Measurements from ENCODE around the gene ACR. TPM values are rescaled to one million over a fixed set of nuclear protein-coding genes. Genes with fewer than 3 reads are reported as not detected.
"Not testable (repeated sequence)": the region's sequence is repeated elsewhere in the genome, so short reads cannot be mapped to it uniquely, and the experiment has no call there.

Gene ACR
- total and polyA plus RNA-seq, 2 of the 8 experiments (the other 6 are each of a cell fraction or from before 2014, with no cell fraction given) = 0.56 TPM; not detected in 1

- H3K4ac ChIP-seq (replicated peaks; ENCODE audit: insufficient read length, low read depth, low read length); H3K4me1 ChIP-seq (replicated peaks in 1 of 4; ENCODE audit: control insufficient read depth in 3 of 4, insufficient read depth in 4 of 4, low read length in 3 of 4); POLR2A ChIA-PET (ENCODE audit: partially characterized antibody); H4K20me1 ChIP-seq (replicated peaks in 1 of 2; ENCODE audit: control insufficient read depth in 1 of 2, insufficient read depth in 2 of 2, low read length in 2 of 2); H3K23me2 ChIP-seq (ENCODE audit: low read depth, low read length); CTCF ChIA-PET (ENCODE audit: partially characterized antibody); H2BK12ac ChIP-seq (ENCODE audit: low read depth, low read length); H3K79me2 ChIP-seq (ENCODE audit: control insufficient read depth in 1 of 2, insufficient read depth in 2 of 2, low read length in 2 of 2); H4K5ac ChIP-seq (ENCODE audit: insufficient read length, low read depth, low read length); FAIRE-seq; H3K14ac ChIP-seq (ENCODE audit: insufficient read length); H2BK5ac ChIP-seq (ENCODE audit: low read depth, low read length); DNase-seq (ENCODE audit: low read depth in 1 of 2, low spot score in 2 of 2); H3K23ac ChIP-seq (ENCODE audit: insufficient read length); H3K18ac ChIP-seq (ENCODE audit: extremely low read depth, low read length); H4K8ac ChIP-seq (ENCODE audit: extremely low read depth, insufficient read depth, low read length); H2BK15ac ChIP-seq (ENCODE audit: low read length); H2AFZ ChIP-seq (ENCODE audit: low read length); H2AK5ac ChIP-seq (ENCODE audit: low read depth, low read length); H3K4me2 ChIP-seq (ENCODE audit: insufficient read depth in 1 of 2, low read depth in 2 of 2, low read length in 2 of 2); H2BK120ac ChIP-seq (replicated peaks; ENCODE audit: low read depth, low read length); H3K27ac ChIP-seq (ENCODE audit: low read depth, low read length); H4K91ac ChIP-seq (replicated peaks; ENCODE audit: insufficient read length, low read length); H3K56ac ChIP-seq (replicated peaks; ENCODE audit: insufficient read length, low read depth, low read length); H3K9me3 ChIP-seq (ENCODE audit: insufficient read depth in 2 of 2, low read depth in 1 of 2, low read length in 1 of 2); H3K9ac ChIP-seq (replicated peaks in 1 of 4; ENCODE audit: extremely low read depth in 1 of 4, low read depth in 3 of 4, low read length in 3 of 4); H2BK20ac ChIP-seq (ENCODE audit: low read length); H3K36me3 ChIP-seq (ENCODE audit: control insufficient read depth in 2 of 4, insufficient read depth in 4 of 4, low read length in 3 of 4); H3K27me3 ChIP-seq (replicated peaks in 1 of 4; ENCODE audit: control insufficient read depth in 3 of 4, extremely low read depth in 1 of 4, insufficient read depth in 3 of 4, low read length in 3 of 4); H3K4me3 ChIP-seq (ENCODE audit: extremely low read depth in 1 of 4, insufficient read depth in 2 of 4, low read depth in 3 of 4, low read length in 4 of 4); H3K79me1 ChIP-seq (ENCODE audit: low read depth, low read length): not testable (repeated sequence)
- 83% methylated on average over 4 of the region's 12 CpGs; no CpG with 5 or more reads in 1 of the 2 experiments for WGBS, 2 experiments (ENCODE audit: extremely low coverage in 1 of 2, insufficient coverage in 1 of 2, insufficient read length in 1 of 2, insufficient replicate concordance in 2 of 2, low coverage in 1 of 2, low lambda C conversion rate in 2 of 2, missing lambda C conversion rate in 1 of 2)
These were observed 6.4 kb downstream of the ACR start for GRCh38 chr22:50744424-50744823.

DNA sequence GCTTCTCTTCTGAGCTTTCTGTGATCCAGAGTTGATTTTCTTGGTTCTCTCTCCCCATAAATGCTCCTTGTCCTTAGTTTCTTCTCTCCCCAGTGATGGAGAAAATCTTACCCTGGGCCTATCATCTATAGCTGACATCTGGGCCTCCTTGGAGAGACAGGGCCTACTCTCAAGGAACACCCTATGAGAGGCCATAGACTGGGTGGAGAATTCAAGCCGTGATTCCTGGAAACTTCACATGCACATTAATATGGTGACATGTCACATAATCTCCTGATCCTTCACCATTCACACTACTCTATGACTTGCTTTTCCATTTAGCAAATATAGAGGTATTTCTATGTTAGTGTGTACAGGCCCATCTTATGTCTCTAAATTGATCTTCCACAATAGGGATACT, 9.5 kb downstream of the ACR start:
- H4K91ac ChIP-seq (replicated peaks; ENCODE audit: insufficient read length, low read length); H3K14ac ChIP-seq (ENCODE audit: insufficient read length): not testable (repeated sequence)
- 82% methylated on average over 1 of the region's 1 CpG; no CpG with 5 or more reads in 1 of the 2 experiments for WGBS, 2 experiments (ENCODE audit: extremely low coverage in 1 of 2, insufficient coverage in 1 of 2, insufficient read length in 1 of 2, insufficient replicate concordance in 2 of 2, low coverage in 1 of 2, low lambda C conversion rate in 2 of 2, missing lambda C conversion rate in 1 of 2)

More for the DNA sequence above, 9.5 kb downstream of the ACR start:
- H2BK120ac ChIP-seq (replicated peaks; ENCODE audit: low read depth, low read length); H2BK12ac ChIP-seq (ENCODE audit: low read depth, low read length); H3K79me1 ChIP-seq (ENCODE audit: low read depth, low read length); H2BK15ac ChIP-seq (ENCODE audit: low read length); FAIRE-seq; H4K8ac ChIP-seq (ENCODE audit: extremely low read depth, insufficient read depth, low read length); DNase-seq (ENCODE audit: low read depth in 1 of 2, low spot score in 2 of 2); POLR2A ChIA-PET (ENCODE audit: partially characterized antibody); H3K18ac ChIP-seq (ENCODE audit: extremely low read depth, low read length); H3K79me2 ChIP-seq (ENCODE audit: control insufficient read depth in 1 of 2, insufficient read depth in 2 of 2, low read length in 2 of 2); H3K4me1 ChIP-seq (replicated peaks in 1 of 4; ENCODE audit: control insufficient read depth in 3 of 4, insufficient read depth in 4 of 4, low read length in 3 of 4); H2BK20ac ChIP-seq (ENCODE audit: low read length); H3K4me2 ChIP-seq (ENCODE audit: insufficient read depth in 1 of 2, low read depth in 2 of 2, low read length in 2 of 2); H3K4ac ChIP-seq (replicated peaks; ENCODE audit: insufficient read length, low read depth, low read length); H4K5ac ChIP-seq (ENCODE audit: insufficient read length, low read depth, low read length); H2AK5ac ChIP-seq (ENCODE audit: low read depth, low read length); H3K36me3 ChIP-seq (ENCODE audit: control insufficient read depth in 2 of 4, insufficient read depth in 4 of 4, low read length in 3 of 4); H3K9me3 ChIP-seq (ENCODE audit: insufficient read depth in 2 of 2, low read depth in 1 of 2, low read length in 1 of 2); H3K56ac ChIP-seq (replicated peaks; ENCODE audit: insufficient read length, low read depth, low read length); H3K23ac ChIP-seq (ENCODE audit: insufficient read length); H3K27ac ChIP-seq (ENCODE audit: low read depth, low read length); H3K23me2 ChIP-seq (ENCODE audit: low read depth, low read length); H3K9ac ChIP-seq (replicated peaks in 1 of 4; ENCODE audit: extremely low read depth in 1 of 4, low read depth in 3 of 4, low read length in 3 of 4); H4K20me1 ChIP-seq (replicated peaks in 1 of 2; ENCODE audit: control insufficient read depth in 1 of 2, insufficient read depth in 2 of 2, low read length in 2 of 2); H2BK5ac ChIP-seq (ENCODE audit: low read depth, low read length); H3K4me3 ChIP-seq (ENCODE audit: extremely low read depth in 1 of 4, insufficient read depth in 2 of 4, low read depth in 3 of 4, low read length in 4 of 4); H3K27me3 ChIP-seq (replicated peaks in 1 of 4; ENCODE audit: control insufficient read depth in 3 of 4, extremely low read depth in 1 of 4, insufficient read depth in 3 of 4, low read length in 3 of 4); H2AFZ ChIP-seq (ENCODE audit: low read length): not testable (repeated sequence)
- CTCF ChIA-PET (ENCODE audit: partially characterized antibody) = interaction anchor here (1.7 kb wide), 1 partner anchor 16 kb away, joined by 5 read pairs; no protein-coding TSS in a partner anchor

All from H1 (cell line).